Measurements from ENCODE around the gene UBE3C.
A peak's percentile ranks its signal among the peaks of the same experiment; 100 is the strongest.
"Not testable (repeated sequence)": the region's sequence is repeated elsewhere in the genome, so short reads cannot be mapped to it uniquely, and the experiment has no call there.

Gene UBE3C

GRCh38 chr7:157126921-157127320, 11.8 kb upstream of the UBE3C start:
- DNase-seq, result no peak
- in situ Hi-C loops (cut with MboI; ENCODE audit: low pct_unique_long_range_greater_than_20kb, low sequenced_read_pairs), result no loop called here

GRCh38 chr7:157129200-157129599, 9.5 kb upstream of the UBE3C start:
- DNase-seq, result no peak
- in situ Hi-C loops (cut with MboI; ENCODE audit: low pct_unique_long_range_greater_than_20kb, low sequenced_read_pairs), result no loop called here

GRCh38 chr7:157129907-157130460, 8.7 kb upstream of the UBE3C start:
- DNase-seq, result no peak
- in situ Hi-C loops (cut with MboI; ENCODE audit: low pct_unique_long_range_greater_than_20kb, low sequenced_read_pairs), result no loop called here

GRCh38 chr7:157130849-157131248, 7.9 kb upstream of the UBE3C start:
- in situ Hi-C loops (cut with MboI; ENCODE audit: low pct_unique_long_range_greater_than_20kb, low sequenced_read_pairs); DNase-seq: not testable (repeated sequence)

- no peak for DNase-seq
- in situ Hi-C loops (cut with MboI; ENCODE audit: low pct_unique_long_range_greater_than_20kb, low sequenced_read_pairs), result no loop called here
Observed at GRCh38 chr7:157132796-157133195, 5.9 kb upstream of the UBE3C start.

- no peak for DNase-seq
- in situ Hi-C loops (cut with MboI; ENCODE audit: low pct_unique_long_range_greater_than_20kb, low sequenced_read_pairs), result no loop called here
Observed at GRCh38 chr7:157133304-157133703, 5.4 kb upstream of the UBE3C start.

- peak; percentile 65 for DNase-seq
- in situ Hi-C loops (cut with MboI; ENCODE audit: low pct_unique_long_range_greater_than_20kb, low sequenced_read_pairs), result no loop called here
Observed at GRCh38 chr7:157136372-157136771, 2.4 kb upstream of the UBE3C start.

GRCh38 chr7:157138101-157138423, 664 bp upstream of the UBE3C start:
- DNase-seq, result no peak
- in situ Hi-C loops (cut with MboI; ENCODE audit: low pct_unique_long_range_greater_than_20kb, low sequenced_read_pairs), result no loop called here

- peak; percentile 32 for DNase-seq
- in situ Hi-C loops (cut with MboI; ENCODE audit: low pct_unique_long_range_greater_than_20kb, low sequenced_read_pairs), result no loop called here
Observed at GRCh38 chr7:157139111-157139809, 534 bp downstream of the UBE3C start.

- peak; percentile 72 for DNase-seq
- in situ Hi-C loops (cut with MboI; ENCODE audit: low pct_unique_long_range_greater_than_20kb, low sequenced_read_pairs), result no loop called here
Observed at GRCh38 chr7:157139810-157140510, 1.2 kb downstream of the UBE3C start.

- in situ Hi-C loops (cut with MboI; ENCODE audit: low pct_unique_long_range_greater_than_20kb, low sequenced_read_pairs), result no loop called here
- no peak for DNase-seq
Observed at GRCh38 chr7:157140511-157140905, 1.8 kb downstream of the UBE3C start.

GRCh38 chr7:157141525-157142060, 2.9 kb downstream of the UBE3C start:
- no peak for DNase-seq
- in situ Hi-C loops (cut with MboI; ENCODE audit: low pct_unique_long_range_greater_than_20kb, low sequenced_read_pairs), result no loop called here

GRCh38 chr7:157143788-157144187, 5.1 kb downstream of the UBE3C start:
- DNase-seq, result no peak
- in situ Hi-C loops (cut with MboI; ENCODE audit: low pct_unique_long_range_greater_than_20kb, low sequenced_read_pairs), result no loop called here

GRCh38 chr7:157149317-157149716, 10.6 kb downstream of the UBE3C start:
- in situ Hi-C loops (cut with MboI; ENCODE audit: low pct_unique_long_range_greater_than_20kb, low sequenced_read_pairs), result no loop called here
- DNase-seq, result no peak

- no peak for DNase-seq
- in situ Hi-C loops (cut with MboI; ENCODE audit: low pct_unique_long_range_greater_than_20kb, low sequenced_read_pairs), result no loop called here
Observed at GRCh38 chr7:157150882-157151281, 12.2 kb downstream of the UBE3C start.

GRCh38 chr7:157151626-157152339, 13.1 kb downstream of the UBE3C start:
- in situ Hi-C loops (cut with MboI; ENCODE audit: low pct_unique_long_range_greater_than_20kb, low sequenced_read_pairs), result no loop called here
- DNase-seq, result no peak

- in situ Hi-C loops (cut with MboI; ENCODE audit: low pct_unique_long_range_greater_than_20kb, low sequenced_read_pairs), result no loop called here
Observed at GRCh38 chr7:157152391-157152937, 13.7 kb downstream of the UBE3C start.

GRCh38 chr7:157153260-157153659, 14.5 kb downstream of the UBE3C start:
- in situ Hi-C loops (cut with MboI; ENCODE audit: low pct_unique_long_range_greater_than_20kb, low sequenced_read_pairs), result no loop called here
- no peak for DNase-seq

More at GRCh38 chr7:157152391-157152937, 13.7 kb downstream of the UBE3C start:
- DNase-seq, result no peak

GRCh38 chr7:157155959-157156358, 17.2 kb downstream of the UBE3C start:
- in situ Hi-C loops (cut with MboI; ENCODE audit: low pct_unique_long_range_greater_than_20kb, low sequenced_read_pairs), result no loop called here
- no peak for DNase-seq
